NOMO-1 treated with dmso at 0.1 percent for 144 hours (cell line): ENCODE results near the gene LOXHD1.

Source experiments
- DNase-seq: peaks from one replicate; lab custom pipeline; 2025; ENCODE audit not compliant: unreplicated experiment; lab: John Stamatoyannopoulos, UW

LOXHD1 gene

DNA sequence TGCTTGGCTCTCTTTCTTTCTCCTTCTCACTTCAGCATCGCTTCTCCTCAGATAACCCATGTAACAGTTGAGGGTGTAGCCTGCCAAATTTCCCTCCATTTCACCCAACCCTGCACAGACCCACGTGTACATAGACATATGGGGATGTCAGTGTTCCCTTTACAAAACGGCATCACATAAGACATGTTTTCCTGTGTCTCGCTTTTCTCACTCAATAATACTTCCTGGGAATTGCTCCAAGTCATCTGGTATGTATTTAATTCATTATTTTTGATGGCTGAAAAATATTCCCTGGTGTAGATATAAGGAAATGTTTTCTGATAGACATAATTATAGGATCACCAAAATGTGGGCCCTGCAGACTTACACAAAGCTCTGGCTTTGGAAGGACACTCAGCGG is 176.8 kb downstream of the LOXHD1 start:
- DNase-seq: no peak

DNA sequence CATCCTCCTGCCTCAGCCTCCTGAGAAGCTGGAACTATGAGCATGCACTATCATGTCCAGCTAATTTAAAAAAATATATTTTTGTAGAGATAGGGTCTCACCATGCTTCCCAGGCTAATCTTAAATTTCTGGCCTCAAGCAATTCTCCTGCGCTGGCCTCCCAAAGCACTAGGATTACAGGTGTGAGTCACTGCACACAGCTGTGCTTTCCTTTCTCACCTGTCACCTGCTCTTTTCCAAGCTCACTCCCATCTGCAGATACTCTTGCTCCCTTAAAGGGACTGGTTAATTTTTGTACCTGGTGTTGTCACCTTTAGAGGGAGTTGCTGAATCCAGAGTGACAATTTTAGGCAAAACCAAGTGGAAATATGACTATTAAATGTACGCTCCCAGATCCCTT is 178.2 kb downstream of the LOXHD1 start:
- DNase-seq: no peak

DNA sequence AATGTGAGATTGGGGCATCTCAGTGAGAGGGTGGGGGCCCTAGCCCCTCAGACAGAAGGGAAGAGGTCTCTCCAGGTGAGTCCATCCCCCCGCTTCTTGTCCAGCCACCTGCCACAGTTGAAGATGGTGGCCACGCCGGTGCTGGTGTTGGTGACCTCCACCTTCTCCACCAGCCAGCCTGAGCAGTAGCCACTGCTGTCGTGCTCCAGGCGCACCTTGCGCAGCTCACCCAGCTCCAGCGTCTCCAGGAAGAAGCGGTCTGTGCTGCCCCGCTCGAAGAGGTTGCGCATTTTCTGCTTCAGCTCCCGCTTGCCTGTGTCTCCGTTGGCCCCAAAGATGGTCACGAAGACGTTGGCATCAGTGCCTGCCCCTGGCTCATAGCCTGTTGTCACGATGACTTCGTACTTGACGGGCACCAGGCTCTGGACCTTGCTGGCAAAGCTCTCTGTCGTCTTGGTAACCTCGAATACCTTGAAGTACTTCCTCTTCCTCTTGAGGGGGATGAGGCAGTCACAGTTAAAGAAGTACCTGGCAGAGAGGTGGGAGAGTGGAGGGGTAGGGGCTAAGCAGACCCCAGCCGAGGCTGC is 179.5 kb downstream of the LOXHD1 start:
- no peak for DNase-seq

DNA sequence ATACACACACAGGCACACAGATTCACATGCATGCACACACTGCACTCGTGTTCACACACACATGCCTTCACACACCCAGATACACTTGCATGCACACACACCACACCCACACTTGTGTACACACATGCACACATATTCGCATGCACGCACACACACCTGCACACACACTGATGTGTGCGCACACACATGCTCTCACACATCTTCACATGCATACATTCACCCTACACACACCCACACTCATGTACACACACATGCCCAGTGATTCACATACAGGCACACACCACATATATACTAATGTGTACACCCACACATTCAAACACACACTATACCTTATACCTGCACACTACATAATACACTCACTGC is 181.6 kb downstream of the LOXHD1 start:
- no peak for DNase-seq

DNA sequence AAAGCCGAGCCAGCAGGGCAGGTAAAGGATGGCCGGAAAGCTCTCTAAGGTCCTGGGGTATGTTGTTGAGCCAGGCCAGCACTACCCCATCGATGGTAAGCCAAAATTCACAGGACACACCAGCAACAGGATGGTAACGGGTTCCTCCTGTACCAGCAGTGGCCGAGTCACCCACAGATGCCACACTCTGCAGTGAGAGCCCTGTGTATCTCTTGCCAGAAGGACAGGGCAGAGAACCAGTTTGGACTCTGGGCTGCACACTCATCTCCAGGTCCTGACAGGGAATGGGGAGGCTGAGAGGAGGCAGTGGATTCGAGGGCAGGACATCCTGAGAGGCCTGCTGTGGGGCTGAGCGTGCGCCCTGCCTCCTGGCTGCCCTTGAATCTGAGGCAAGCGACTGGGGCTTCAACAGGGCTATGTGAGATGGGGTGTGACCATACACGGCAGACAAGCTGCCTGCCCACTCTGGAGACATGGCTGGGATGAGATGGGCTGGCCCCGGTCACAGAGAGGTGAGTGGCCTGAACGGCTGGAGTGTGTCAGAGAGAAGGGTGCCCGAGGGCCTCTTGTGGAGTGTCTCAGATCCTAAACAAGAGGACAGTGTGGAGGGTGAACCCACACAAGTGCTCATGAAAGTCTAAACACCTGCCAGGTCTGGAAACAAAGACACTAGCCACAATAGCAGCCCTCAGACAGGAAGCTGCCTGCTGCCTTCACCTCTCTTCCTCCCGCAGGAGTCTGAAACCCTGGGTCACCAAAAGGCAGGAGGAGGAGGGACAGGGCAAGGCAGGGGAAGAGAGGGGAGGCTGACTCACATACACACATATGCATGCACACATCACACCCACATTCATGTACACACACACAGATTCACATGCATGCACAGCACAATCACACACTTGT is 182.3 kb downstream of the LOXHD1 start:
- no peak for DNase-seq

DNA sequence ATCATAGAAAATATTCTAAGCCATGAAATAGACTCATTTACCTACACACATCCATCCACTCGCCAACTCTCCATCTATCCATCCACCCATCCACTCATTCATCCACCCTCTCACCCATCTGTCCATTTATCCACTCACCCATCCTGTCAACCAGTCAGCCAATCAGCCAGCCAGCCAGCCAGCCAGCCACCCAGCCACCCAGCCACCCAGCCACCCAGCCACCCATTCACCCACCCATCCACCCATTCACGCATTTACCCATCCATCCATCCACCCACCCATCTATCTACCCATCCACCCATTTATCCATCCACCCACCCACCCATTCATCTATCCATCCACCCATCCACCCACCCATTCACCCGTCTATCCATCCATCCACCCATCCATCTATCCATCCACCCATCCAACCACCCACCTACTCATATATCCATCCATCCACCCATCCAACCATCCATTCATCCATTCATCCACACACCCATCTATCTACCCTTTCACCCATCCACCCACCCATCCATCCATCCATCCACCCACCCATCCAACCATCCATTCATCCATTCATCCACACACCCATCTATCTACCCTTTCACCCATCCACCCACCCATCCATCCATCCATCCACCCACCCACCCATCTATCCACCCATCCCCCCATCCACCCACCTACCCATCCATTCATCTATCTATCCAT is 185.1 kb downstream of the LOXHD1 start:
- DNase-seq: no peak

DNA sequence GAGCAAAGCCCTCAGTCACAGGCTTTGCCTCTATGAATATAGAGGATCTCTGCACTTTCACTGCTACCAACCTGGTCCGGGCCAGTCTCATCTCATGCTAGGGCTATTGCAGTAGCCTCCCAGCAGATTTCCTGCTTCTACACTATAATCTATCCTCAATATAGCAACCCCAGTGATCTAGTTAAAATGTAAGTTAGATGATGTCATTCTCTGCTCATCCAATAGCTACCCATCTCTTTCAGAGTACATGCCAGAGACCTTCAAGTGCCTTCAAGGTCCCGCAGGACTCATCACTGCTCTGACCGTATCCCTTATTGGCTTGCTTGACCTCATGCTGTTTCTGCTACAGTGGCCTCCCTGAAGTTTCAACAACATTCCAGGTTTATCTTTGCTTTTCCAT is 186.3 kb downstream of the LOXHD1 start:
- DNase-seq: no peak

DNA sequence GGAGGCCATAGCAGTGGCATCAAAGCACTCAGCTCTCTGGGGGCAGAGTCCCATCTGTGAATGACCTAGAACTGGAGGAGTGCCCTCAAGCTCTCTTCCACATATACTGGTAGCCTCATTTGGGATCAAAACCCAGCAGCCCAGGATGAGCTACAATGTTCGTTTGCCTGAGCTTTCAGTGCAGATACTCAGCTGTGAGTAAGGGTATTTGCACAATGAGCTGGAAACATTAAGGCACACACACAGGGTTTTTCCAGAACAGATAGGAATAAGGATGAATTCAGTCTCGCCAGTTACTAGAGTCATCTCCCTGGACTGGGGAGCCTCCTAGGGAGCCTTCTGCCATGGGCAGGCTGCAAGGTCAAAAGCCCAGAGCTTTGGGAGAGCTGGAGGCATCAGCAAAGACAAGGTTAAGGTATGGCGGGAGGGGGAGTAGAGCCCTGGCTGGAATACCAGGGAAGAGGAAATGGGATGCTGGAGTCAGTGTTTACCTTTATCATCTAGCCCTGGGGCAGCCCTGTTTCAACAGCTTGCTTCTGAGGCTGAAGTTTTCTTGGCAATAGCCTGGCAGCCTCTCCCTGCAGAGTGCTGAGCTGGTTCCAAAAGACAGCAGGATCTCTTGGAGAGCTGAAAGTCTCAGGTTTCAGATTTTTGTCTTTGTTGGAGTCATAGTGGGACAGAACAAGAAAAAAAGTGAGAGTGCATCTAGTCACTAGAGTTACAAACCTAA is 187.7 kb downstream of the LOXHD1 start:
- no peak for DNase-seq

DNA sequence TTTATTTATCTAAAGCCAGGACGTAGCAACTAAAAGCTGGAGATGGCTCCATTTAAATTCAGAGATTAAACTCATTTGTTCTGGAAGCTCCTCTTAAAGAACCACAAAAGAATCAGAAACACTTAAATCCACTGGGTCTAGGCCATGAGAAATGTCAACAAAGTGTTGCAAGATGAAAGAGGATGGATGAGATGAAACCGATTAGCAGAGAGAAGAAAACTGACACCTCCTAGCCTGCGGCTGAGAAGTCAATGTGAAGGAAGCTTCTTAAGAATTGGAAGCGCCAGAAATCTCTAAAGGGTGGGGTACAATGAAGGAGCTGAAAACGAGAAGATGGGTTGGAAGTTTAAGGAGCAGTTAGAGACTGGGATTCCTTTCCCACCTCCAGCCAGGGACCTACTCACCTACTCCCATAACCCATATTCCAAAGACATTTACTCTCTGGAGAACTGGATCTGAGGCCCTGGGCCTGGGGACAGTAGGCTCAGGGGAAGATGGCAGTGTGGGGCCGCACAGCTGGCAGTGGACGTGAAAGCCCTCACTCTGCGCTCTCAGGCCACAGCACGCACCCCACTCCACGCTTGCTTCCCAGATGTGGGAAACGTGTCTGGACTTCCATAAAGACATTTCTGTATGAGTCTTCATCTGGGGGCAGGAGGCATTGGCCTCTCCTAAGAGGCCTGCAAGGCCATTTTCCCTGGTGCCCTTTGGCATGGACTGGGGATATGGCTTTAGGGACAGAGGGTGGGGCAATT is 188.4 kb downstream of the LOXHD1 start:
- DNase-seq: no peak

DNA sequence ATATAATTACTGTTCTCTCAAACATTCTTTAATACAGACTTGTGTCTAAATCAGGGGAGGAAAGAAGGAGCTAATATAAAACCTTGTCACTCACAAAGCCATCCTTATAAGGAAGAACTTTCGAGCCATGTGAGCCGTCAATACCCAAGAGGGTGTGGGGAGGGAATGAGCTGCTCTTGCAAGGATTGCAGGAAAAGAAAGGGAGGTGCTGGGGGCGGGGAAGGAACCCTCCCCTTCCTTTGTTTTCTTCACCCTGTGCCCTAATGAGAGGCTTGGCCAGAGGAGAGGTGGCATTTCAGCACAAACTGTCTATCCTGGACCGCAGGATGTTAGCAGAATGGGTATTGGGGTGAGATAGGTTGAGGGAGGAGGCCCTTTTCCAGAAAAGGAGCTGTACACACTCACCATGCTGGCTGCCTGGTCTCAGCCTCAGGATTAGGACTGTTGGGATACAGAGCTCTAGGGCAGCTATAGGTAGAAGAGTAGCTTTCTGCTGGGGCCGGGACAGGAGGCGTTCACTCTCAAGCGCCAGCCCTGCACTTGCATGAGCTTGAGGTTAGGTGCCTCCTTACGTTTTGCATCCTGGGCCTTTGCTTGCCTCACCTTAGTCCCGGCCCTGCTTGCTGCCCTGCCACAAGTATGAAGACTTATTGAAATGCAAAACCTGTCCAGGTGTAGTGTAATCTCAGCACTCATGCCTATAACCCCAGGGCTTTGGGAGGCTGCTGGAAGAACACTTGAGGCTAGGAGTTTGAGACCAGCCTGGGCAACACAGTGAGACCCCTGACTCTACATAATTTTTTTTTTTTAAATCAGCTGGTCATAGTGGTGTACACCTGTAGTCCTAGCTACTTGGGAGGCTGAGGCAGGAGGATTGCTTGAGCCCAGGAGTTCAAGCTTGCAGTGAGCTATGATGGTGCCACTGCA is 190.5 kb downstream of the LOXHD1 start:
- DNase-seq: no peak

DNA sequence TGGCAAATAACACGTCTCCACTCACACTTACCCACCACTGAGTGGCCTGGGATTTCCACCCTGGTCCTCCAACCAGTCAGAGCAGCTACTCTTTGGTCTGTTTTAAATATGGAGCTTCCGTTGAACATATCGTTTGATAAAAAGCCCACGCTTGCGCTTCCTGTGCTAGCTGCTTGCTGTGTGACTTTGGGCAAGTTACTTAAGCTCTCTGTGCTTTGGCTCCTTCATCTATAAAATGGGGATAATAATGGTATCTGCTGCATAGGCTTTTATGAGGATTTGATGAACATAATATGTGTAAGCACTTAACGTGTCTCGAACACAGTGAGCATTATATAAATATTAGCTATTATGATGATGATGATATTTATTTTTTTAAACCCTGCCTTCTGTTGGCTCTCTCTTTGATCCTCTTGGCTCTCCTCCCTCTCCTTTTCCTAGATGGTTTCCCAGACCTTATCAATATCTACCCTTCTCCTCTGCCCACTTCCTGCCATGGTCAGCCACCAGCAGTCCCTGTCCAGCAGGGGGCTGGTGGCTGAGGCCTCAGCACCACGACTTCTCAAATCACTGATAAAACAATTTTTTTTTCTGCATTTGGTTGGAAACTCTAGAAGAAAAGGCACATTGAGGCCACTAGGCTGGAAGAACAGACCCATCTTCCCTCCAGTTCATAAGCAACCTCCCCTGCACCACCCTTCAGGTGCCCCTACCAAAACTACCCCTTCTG is 191.9 kb downstream of the LOXHD1 start:
- DNase-seq: no peak

DNA sequence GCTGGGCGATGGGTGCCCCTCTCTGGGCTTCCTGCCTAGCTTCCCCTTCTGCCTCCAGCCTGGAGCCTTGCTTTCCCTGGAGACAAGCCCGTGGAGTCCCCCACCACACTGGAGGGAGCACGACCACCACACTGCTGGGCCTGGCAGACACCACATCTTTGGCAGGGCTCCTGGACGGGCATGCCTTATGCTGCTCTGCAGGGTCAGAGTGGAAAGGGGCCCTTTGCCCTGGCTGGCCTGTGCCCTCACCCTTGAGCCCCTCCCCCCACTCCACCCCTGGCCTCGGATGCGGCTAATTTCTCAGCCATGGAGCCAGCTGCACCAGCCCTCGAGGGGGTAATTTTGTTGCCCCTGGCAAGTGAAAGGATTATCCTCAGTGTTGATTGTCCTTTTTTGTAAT is 194.5 kb downstream of the LOXHD1 start:
- DNase-seq: no peak

DNA sequence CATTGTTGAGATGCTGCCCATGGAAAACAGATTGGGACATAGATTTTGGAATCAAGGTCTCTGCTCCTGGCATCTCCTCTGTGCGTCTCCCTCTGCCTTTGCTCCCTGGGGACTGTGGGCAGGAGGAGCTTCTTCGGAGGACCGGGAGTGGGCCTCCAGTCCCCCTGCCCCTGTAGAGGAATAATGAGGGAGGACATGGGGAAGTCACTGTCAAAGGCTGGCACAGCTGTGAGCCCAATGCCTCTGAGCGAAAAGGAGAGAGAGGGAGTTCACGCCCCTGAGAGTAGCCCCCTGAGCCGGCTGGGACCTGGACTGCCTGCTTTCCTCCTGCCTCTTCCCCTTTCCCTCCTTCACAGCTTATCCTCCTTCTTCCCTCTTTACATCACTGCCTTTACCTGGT is 195.0 kb downstream of the LOXHD1 start:
- DNase-seq: no peak

DNA sequence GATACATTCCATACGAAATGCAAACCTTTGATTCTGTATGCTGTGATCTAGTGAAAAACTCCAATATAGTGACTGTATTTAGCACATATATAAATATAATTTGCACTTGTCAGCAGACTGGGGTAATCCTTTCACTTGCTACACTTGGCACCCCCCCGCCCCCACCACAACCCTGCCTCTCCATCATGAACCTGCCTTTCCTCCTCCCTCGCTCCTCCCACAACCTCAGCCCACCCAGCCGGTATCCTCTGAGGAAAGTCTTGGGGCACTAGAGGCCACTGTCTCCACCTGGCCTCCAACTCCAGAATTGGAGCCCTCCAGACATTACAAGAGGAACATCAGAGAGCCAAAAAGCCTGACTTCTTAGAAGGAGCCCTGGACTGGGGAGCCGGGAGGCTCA is 196.3 kb downstream of the LOXHD1 start:
- DNase-seq: no peak

DNA sequence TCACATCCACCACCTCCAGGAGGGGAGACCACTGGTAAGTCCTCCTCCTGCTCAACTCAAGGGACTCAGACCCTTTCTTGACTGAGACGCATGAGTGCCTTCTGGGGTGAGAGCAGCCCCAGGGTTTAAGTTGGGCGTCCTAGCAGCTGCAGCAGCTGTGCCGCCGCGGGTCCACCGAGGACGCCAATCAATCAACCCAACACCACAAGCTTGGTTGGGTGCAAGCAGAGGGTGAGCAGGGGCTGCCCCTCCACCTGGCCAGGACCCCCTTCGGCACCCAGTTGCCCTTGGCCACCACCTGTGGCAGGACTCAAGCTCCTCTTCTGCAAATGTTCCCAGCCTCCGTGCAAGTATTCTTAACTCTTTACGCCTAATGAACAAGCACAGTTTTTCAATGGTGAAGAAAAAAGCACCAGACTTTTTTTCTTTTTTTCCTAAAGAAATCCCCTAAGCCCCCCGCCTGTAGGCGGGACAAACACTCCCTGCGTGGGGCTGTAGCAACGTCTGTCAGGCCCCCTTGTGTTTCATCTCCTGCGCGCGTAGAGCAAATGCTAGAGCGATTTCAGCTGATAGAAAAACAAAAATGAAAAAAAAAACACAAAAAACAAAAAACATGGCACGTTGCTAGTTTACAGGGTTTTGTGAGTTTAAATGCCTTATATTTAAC is 197.1 kb downstream of the LOXHD1 start:
- no peak for DNase-seq

DNA sequence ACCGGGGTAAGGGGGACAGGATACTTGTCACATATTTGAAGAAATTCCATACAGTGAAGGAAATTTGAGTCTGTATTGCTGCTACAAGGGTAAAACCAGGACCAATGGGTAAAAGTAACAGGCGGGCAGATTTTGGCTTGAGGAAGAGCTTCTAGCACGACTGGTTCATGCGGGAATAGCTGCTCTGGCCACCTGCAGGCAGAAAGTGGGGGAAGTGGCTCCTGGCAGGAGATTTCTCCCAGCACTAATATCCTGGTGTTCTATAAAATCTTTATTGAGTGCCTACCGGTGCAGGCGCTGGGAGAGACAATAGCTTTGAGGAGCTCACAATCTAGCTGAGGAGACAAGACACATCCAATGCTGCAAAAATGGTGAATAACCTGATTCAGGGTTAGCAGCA is 198.5 kb downstream of the LOXHD1 start:
- DNase-seq: no peak

DNA sequence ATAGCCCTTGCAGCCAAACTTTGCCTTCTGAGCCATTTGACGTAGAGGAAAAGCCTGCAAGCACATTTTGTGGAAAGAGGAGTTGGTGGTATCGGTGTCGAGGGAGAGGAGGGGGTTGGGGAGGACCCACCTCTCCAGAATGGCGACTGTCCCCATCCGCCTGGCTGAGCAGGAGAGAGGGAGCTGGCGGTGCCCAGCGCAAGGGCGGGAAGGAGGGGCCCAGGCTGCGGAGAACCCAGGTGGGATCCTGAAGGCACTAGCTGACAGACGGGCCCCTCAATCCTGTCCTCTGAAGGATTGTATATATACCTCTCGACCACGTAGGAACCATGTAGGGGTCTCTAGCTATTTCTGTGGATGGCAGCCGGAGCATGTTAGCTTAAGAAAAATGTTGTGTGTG is 200.3 kb downstream of the LOXHD1 start:
- DNase-seq: no peak

DNA sequence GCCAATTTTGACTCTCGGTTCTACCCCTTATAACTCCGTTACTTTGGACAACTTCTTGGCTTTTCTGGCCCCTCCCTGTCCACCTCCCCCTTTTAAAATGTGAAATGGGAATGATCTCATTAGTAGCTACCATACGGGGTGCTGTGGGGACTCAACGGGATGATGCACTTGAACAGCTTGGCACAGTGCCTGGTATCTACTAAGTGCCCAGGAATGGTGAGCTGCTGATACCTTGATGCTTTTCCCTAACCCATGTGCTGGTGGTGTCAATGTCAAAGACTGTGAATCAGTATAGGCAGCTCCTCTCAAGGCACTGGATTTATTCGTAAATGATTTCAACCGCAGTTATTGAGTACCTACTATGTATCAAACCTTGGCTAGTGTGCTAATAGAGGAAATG is 204.2 kb downstream of the LOXHD1 start:
- no peak for DNase-seq

DNA sequence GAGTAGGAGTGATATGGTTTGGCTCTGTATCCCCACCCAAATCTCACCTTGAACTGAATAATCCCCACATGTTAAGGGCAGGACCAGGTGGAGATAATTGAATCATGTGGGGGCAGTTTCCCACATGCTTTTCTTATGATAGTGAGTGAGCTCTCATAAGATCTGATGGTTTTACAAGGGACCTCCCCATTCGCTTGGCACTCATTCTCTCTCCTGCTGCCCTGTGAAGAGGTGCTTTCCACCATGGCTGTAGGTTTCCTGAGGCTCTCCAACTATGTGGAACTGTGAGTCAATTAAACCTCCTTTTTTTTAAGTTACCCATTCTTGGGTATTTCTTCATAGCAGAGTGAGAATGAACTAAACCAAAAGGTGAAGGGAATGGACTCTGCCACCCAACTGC is 207.5 kb downstream of the LOXHD1 start:
- DNase-seq: no peak
